Fibroblast of skin of left biceps (primary cell): ENCODE measurements around the gene GAP43.

Experiments
- DNase-seq, 2 experiments: peaks; one replicate each; pipeline ENCODE4 v3.0.0-alpha.2; 2013; ENCODE audit warnings: low read depth in 2 of 2

The GAP43 gene

GRCh38 chr3:115627180-115628074 lies 4.1 kb downstream of the GAP43 start:
- DNase-seq: no peak

GRCh38 chr3:115628075-115628412 lies 4.7 kb downstream of the GAP43 start:
- no peak for DNase-seq

GRCh38 chr3:115630850-115631249 lies 7.5 kb downstream of the GAP43 start:
- DNase-seq: no peak

- DNase-seq: no peak
Observed at GRCh38 chr3:115632026-115632425, 8.7 kb downstream of the GAP43 start.

- DNase-seq: no peak
Observed at GRCh38 chr3:115633467-115633866, 10.2 kb downstream of the GAP43 start.

- no peak for DNase-seq
Observed at GRCh38 chr3:115634052-115634451, 10.7 kb downstream of the GAP43 start.

GRCh38 chr3:115635406-115635805 lies 12.1 kb downstream of the GAP43 start:
- no peak for DNase-seq

GRCh38 chr3:115638241-115638640 lies 14.9 kb downstream of the GAP43 start:
- DNase-seq: no peak

- no peak for DNase-seq
Observed at GRCh38 chr3:115638991-115639390, 15.7 kb downstream of the GAP43 start.

- peak; percentile 27 to 28 for DNase-seq
Observed at GRCh38 chr3:115644391-115644790, 21.1 kb downstream of the GAP43 start.

- DNase-seq: no peak
Observed at GRCh38 chr3:115646027-115646690, 22.8 kb downstream of the GAP43 start.

GRCh38 chr3:115648559-115648958 lies 25.2 kb downstream of the GAP43 start:
- DNase-seq: no peak

GRCh38 chr3:115651087-115651486 lies 27.8 kb downstream of the GAP43 start:
- DNase-seq: no peak

GRCh38 chr3:115651599-115651998 lies 28.3 kb downstream of the GAP43 start:
- no peak for DNase-seq

- no peak for DNase-seq
Observed at GRCh38 chr3:115652738-115653137, 29.4 kb downstream of the GAP43 start.

- no peak for DNase-seq
Observed at GRCh38 chr3:115655761-115656282, 32.5 kb downstream of the GAP43 start.

- no peak for DNase-seq
Observed at GRCh38 chr3:115657168-115657567, 33.9 kb downstream of the GAP43 start.

GRCh38 chr3:115658032-115658336 lies 34.7 kb downstream of the GAP43 start:
- DNase-seq: no peak

- peak; percentile 68 to 77 for DNase-seq
Observed at GRCh38 chr3:115658337-115659181, 35.2 kb downstream of the GAP43 start.

- DNase-seq: no peak
Observed at GRCh38 chr3:115659253-115660220, 36.2 kb downstream of the GAP43 start.
